Left renal pelvis (tissue), 4 donors: ENCODE measurements around the gene TREML2. TPM values are rescaled to one million over a fixed set of nuclear protein-coding genes. Genes with fewer than 3 reads are reported as not detected.

Experiments
- DNase-seq, 4 donors: peaks; one replicate each; pipeline ENCODE4 v3.0.0-alpha.2; 2013; ENCODE audit warnings: low read depth in 4 of 4, low spot score in 3 of 4
- polyA plus RNA-seq, 4 donors: library from polyadenylated mRNA; unstranded; fragments of 120-200 nt; gene quantifications; one replicate each; pipeline ENCODE4 v1.2.1, GENCODE V29; 2013; ENCODE audit not compliant: insufficient read length in 4 of 4

TREML2 gene
- polyA plus RNA-seq, 4 donors = 0.12 to 0.41 (median 0.14) TPM; not detected in 1

- DNase-seq = no peak
Observed at GRCh38 chr6:41179163-41179562, 21.8 kb downstream of the TREML2 start.

- DNase-seq = no peak
Observed at GRCh38 chr6:41177695-41178094, 23.3 kb downstream of the TREML2 start.

- no peak for DNase-seq
Observed at GRCh38 chr6:41177287-41177686, 23.7 kb downstream of the TREML2 start.

DNA sequence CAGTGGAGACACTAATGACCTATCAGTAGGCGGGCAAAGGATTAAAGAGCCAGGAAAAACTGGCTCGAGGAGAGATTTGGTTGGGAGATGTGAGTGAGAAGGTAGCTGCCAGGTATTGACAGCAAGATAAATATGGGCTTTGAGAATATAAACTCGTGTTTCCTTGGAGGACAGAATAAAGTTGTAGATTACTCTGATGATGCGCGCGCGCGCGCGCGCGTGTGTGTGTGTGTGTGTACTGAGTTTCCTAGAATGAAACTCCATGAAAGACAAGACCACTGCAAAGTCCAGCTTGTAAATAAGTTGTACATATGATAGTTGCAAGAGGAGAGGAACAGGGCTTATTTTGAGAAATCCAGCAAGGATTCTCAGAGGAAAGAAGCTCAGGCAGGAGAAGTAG, 24.8 kb downstream of the TREML2 start:
- no peak for DNase-seq

GRCh38 chr6:41175084-41175483, 25.9 kb downstream of the TREML2 start:
- no peak for DNase-seq

- DNase-seq = no peak
Observed at GRCh38 chr6:41174610-41175009, 26.3 kb downstream of the TREML2 start.

DNA sequence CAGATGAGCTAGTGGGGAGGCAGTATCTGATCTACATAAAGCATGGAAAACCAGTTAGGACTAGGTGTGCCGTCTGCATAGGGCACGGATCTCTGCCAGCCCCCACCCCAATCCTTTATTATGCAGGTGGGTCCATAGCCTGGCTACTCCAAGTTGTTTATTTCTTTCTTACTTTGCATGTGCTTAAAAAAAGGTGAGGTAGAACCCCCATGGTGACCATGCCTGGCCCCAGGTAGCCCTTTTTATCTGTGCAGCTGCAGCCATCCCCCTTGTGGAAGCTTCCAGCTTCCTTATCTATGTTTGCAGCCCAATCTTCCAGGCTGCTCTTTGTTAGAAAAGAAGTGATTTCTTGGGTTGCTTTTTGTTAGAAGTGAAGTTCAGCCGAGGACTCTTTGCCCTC, 29.0 kb downstream of the TREML2 start:
- DNase-seq = no peak

DNA sequence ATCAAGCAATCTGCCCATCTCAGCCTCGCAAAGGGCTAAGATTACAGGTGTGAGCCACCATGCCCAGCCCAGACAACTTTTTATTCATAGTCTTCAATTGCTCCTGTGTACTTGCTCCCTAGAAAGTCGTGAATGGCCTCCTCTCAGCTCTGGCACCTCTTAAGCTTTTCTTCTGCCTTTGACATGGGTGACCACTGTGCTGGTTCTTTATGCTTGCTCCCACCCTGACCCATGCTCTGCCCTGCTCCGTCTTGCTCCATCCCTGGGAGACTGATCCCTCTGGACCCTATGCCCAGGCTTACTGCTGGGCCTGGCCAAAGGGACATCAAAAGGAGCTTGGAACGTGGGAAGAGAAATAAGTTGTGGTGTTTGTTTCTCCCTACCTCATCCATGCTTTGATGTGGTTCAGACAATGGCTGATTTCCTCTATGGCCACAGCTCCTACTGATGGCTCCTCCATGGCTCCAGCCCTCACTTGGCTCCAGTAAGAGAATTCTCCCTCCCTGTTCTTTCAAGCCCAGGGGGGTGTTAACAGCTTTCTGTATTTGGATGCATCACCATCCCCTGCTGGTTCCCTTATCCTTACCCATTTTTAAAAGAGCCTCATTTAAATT, 30.3 kb downstream of the TREML2 start:
- no peak for DNase-seq

DNA sequence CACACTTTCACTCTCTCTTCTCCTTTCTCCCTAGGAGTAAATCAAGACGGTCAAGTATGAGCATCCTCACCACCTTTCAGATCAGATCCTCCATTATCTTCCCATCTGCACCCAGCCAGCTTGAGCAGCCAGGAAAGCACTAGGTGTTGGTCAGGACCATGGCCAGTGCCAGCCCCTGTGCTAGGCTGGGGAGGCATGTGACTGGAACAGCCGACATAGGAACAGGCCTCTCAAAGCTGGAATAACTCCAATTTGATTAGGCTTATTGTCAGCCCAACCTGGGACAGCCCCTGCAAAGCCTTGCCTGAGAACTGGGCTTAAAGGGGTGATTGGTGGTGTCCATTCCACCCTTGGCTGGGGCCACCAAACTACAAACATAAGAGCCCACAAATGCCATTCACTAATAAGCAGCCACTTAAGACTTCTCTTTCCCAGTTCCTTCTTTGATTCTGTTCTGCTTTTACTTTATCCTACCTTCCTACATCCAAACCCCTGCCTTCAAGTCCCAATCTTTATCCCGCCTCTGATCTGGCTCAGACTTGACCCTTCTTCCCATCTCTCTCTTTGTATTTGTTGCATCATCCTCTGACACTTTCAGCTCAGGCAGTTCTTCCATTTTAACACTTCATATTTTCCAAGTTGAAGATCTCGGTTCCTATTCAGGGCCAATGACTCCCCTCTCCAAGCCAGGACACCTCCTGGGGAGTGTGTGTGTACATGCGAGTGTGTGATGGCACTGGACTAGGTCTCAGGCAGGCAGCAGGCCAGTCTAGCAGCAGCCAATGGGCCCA, 33.6 kb downstream of the TREML2 start:
- no peak for DNase-seq

DNA sequence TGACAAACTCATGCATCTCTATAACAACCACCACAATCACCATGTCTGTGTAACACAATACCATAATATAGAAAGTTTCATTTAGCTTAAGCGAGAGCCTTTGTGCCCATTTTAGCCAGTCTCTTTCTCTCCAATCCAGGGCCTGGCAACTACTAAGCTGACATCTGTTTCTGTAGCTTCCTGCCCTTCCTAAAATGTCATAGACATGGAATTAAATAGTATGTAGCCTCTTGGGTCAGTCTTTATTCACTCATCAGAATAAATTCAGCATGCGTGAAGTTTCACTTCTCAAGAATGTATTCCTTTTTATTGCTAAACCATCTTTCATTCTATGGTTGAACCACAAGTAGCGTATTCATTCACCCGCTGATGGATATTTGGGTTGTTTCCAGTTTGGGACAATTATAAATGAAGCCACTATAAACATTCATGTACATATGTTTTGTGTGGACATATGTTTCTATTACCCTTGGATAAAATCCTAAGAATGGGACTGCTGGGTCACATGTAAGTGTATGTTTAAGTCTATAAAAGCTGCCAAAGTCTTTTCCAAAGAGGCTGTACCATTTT, 36.3 kb downstream of the TREML2 start:
- peak in 1 of 4 donors; percentile 26 for DNase-seq

- DNase-seq = no peak
Observed at GRCh38 chr6:41163419-41163717, 37.6 kb downstream of the TREML2 start.

DNA sequence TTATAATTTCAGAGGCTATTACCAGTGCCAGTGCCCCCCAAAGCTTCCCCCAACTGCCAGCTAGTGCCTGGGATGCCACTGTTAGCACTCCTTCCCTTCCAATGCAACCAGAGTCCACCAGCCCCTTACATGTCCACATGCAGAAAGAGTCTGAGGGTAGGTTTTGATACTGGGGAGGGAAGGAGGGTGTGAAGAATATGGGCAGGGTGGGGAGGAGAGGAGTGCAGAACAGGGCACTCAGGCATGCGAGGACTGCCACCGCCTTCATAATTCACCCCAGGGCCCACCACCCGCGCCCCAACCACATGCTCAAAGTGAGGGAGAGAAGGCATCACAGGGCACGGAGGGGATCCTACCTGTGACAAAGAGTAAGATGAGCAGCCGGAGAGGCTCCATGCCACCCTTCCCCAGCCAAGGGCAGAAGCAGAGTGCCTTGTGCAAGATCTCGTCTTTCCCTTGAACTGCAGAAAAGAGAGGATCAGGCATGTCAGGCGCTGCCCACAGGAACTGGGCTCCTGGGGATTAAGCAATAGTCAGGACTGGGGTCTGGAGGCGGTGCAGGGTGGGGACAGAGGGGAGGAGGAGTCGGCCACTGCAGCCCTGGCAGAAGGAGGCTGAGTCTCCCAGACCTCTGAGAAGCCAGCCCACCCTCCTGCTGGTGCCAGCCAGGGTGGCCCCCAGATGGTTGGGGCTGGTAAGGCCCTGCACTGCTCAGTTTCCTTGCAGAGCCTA, 38.1 kb downstream of the TREML2 start, which contains the start of gene TREM2:
Gene TREM2, minus strand, starts transcription at position 430 of the 732 bp plus-strand sequence. Its CDS starts 34 bp downstream, at position 396.
- no peak for DNase-seq

GRCh38 chr6:41161851-41162552, 38.9 kb downstream of the TREML2 start:
- DNase-seq = no peak

GRCh38 chr6:41161380-41161779, 39.6 kb downstream of the TREML2 start:
- no peak for DNase-seq

DNA sequence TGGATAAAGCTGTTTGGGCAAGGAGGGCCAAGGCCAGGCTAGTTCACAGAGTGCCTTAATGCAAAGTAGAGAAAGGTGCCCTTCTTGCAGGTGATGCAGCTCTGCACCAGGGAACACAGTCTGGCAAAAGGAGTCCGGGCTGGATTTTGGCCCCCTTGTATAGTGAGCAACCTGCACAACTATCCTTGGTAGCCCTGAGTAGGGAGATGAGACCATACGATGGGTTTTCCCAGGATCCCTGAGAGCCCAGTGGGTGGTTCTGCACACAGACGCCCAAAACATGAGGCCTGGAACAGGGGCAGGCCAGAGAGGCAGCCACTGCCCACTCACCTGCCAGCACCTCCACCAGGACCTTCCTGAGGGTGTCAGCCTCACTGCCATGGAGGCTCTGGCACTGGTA, 40.0 kb downstream of the TREML2 start:
- no peak for DNase-seq

DNA sequence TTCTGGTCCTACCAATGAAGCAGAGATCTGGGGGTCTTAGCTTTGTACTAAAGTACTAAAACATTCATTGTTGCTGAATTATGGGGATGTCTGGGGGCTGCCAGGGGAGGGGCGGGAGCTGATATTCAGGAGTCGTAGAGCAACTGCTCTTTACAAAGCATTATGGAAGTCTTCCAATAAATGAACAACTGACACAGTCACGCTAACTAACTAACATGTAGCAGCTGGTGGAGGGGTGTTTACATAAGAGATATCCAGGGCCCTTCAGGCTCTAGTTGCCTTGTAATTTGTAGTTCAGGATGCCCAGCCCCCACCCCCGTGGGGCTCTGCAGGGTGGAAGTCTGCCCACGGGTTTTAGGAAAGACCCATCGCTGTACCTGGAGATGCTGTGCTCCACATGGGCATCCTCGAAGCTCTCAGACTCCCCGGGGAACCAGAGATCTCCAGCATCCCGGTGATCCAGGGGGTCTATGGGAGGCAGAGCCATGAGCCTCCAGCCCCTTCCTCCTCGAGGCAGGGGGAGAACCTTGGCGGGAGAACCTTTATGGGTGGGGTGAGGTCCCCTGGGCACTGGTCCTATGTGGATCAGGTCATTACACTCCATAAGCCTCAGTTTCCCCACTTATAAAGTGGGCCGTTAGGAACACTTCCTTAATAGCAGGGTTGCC, 41.4 kb downstream of the TREML2 start:
- peak in 2 of 4 donors; percentile 40 to 51 for DNase-seq

- no peak for DNase-seq
Observed at GRCh38 chr6:41157323-41157722, 43.6 kb downstream of the TREML2 start.

GRCh38 chr6:41156771-41157170, 44.2 kb downstream of the TREML2 start:
- DNase-seq = no peak

DNA sequence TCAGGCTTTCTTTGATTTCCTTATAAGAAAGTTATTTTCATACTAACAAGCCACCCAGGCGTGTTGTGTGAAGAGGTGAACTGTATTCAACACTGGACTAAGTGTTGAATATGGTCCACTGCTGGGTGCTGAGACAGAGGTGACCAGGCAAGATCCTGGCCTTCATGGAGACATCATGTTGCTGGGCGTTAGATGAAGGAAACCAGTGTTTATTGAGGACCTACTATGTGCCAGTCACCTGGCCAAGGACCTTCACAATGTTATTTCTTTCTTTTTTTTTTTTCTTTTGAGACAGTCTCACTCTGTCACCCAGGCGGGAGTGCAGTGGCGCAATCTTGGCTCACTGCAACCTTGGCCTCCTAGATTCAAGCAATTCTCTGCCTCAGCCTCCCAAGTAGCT, 44.9 kb downstream of the TREML2 start:
- DNase-seq = no peak

DNA sequence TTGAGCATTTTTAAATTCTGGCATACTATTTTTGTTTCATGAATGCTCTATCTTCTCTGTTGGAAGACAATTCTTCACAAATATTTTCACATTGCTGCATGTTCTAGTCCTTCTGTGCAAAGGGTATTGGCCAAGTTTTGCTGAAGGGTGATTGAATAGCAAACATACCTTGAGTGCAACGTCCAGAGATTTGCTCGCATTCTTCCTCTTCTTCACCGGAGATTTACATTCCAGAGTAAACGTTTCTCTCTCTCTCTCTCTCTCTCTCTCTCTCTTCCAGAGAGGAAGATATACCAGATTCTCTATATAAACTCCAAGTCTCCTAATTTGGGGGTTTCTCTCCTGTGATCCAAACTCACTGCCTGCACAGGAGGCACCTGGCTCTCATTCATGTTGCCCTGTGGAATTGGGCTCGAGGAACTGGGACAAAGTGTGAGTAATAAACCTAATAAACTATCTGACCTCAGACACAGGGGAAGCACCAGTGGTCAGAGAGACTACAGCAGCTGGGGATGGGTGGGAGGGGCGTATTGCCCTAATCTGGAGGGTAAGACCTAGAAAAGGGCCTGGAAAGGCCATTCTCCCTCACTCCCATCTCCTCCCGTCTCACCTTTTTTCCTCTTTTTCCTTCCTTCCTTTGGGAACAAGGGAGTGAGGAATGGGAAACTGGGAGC, 45.7 kb downstream of the TREML2 start:
- DNase-seq = no peak
